ENCODE results near the gene ACOT4. TPM values are rescaled to one million over a fixed set of nuclear protein-coding genes. Genes with fewer than 3 reads are reported as not detected.
"Not testable (repeated sequence)": the region's sequence is repeated elsewhere in the genome, so short reads cannot be mapped to it uniquely, and the experiment has no call there.

Gene ACOT4
- total and polyA plus RNA-seq, 10 donors = 0.52 to 2.8 (median 1.3) TPM

DNA sequence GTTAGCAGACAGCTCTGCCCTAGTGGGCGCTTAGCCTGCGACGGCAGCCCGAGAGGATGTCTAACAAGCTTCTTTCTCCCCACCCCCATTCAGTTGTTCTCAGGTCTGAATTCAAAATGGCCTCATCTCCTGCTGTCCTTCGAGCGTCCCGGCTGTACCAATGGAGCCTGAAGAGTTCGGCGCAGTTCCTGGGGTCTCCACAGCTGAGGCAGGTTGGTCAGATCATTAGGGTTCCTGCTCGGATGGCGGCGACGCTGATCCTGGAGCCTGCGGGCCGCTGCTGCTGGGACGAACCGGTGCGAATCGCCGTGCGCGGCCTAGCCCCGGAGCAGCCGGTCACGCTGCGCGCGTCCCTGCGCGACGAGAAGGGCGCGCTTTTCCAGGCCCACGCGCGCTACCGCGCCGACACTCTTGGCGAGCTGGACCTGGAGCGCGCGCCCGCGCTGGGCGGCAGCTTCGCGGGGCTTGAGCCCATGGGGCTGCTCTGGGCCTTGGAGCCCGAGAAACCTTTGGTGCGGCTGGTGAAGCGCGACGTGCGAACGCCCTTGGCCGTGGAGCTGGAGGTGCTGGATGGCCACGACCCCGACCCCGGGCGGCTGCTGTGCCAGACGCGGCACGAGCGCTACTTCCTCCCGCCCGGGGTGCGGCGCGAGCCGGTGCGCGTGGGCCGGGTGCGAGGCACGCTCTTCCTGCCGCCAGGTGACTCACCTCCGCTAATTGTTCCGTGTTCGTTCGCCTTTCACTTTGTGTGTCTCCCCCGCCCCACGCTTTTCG, 22.3 kb upstream of the ACOT4 start, which contains the start of gene ACOT2:
Gene ACOT2, plus strand, starts transcription at position 29 of the 774 bp plus-strand sequence. Its CDS starts 28 bp downstream, at position 57.
- 0 to 9% (median 1%) methylated on average over 9 to 83 of the region's 83 CpGs for WGBS, 5 donors
- Histone ChIP-seq H3K4me3 (peak within 1 kb of the TSS; percentile 49 to 80 (median 63)), H3K36me3 (peaks cover 0 to 21% (median 2%) of the 10 kb centered on the region in 6 donors), H3K27ac (peak within 1 kb of the TSS; percentile 79 to 92 (median 86)), H3K4me1 (peaks cover 7 to 49% (median 35%) of the 10 kb centered on the region in 6 donors)
- TF ChIP-seq, protein P1, sequence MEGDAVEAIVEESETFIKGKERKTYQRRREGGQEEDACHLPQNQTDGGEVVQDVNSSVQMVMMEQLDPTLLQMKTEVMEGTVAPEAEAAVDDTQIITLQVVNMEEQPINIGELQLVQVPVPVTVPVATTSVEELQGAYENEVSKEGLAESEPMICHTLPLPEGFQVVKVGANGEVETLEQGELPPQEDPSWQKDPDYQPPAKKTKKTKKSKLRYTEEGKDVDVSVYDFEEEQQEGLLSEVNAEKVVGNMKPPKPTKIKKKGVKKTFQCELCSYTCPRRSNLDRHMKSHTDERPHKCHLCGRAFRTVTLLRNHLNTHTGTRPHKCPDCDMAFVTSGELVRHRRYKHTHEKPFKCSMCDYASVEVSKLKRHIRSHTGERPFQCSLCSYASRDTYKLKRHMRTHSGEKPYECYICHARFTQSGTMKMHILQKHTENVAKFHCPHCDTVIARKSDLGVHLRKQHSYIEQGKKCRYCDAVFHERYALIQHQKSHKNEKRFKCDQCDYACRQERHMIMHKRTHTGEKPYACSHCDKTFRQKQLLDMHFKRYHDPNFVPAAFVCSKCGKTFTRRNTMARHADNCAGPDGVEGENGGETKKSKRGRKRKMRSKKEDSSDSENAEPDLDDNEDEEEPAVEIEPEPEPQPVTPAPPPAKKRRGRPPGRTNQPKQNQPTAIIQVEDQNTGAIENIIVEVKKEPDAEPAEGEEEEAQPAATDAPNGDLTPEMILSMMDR (IDR thresholded peaks at IDR 0.05 in 8 of 11, conservative IDR thresholded peaks at IDR 0.05 in 3 of 11) = peak in 2 of 11 experiments; percentile 24 to 36
- TF ChIP-seq POLR2AphosphoS5 (IDR thresholded peaks at IDR 0.05) = peak; percentile 58 to 71 (median 70)
- DNase-seq = peak; percentile 86
- intact Hi-C loops (cut with DNase I; ENCODE audit: low total_unique reads); H3K9me3 ChIP-seq; H3K27me3 ChIP-seq (replicated peaks in 1 of 7): not testable (repeated sequence)

DNA sequence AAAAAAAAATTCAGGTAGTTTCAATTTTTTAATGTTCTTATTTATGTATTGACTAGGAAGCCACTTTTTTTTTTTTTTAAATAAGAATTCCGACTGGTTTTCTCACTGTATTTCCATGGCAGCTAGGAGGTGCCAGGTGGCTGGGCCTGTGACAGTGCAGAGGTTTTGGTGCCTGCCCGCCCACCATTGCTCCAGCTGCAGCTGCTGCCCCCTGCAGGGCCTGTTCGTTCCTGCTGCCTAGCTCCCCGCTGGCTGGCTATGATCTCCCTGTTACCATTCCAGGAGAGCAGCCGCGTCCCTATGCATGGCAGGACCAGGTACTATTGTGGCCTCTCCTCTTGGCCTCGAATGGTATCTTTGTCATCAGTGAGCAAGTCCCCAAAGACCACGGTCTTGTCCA, 20.8 kb upstream of the ACOT4 start:
- H3K27me3 ChIP-seq (replicated peaks in 1 of 7); intact Hi-C loops (cut with DNase I; ENCODE audit: low total_unique reads); H3K9me3 ChIP-seq; H3K27ac ChIP-seq: not testable (repeated sequence)
- 10 to 53% (median 33%) methylated on average over 2 to 8 of the region's 8 CpGs for WGBS, 5 donors
- Histone ChIP-seq H3K4me1 (peaks cover 7 to 49% (median 35%) of the 10 kb centered on the region in 6 donors), H3K4me3 (peak overlapping the region in 1 of 8 donors; percentile 80), H3K36me3 (peaks cover 0 to 22% (median 2%) of the 10 kb centered on the region in 6 donors)
- peak; percentile 77 for DNase-seq
- TF ChIP-seq, protein P1 (IDR thresholded peaks at IDR 0.05 in 8 of 11, conservative IDR thresholded peaks at IDR 0.05 in 3 of 11) = peak in 10 of 11 experiments; percentile 28 to 82 (median 62)

DNA sequence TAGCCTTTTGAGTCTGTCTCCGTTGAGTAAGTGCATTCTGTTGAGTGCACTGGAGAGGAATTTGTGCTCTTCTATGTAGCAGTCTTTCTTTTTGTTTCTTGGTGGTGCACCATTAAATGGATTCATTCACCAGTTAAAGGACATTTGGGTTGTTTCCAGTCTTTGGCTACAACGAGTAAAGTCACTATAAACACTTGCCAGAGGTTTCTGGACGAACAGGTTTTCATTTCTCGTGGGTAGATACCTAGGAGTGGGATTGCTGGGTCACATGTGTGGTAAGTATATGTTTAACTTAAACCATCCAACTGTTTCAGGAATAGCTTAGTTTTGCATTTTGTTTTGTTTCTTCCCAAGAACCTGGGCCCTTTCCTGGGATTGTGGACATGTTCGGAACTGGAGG, 18.6 kb upstream of the ACOT4 start:
- H3K9me3 ChIP-seq; H3K27me3 ChIP-seq (replicated peaks in 1 of 7); DNase-seq; H3K27ac ChIP-seq; H3K4me3 ChIP-seq; intact Hi-C loops (cut with DNase I; ENCODE audit: low total_unique reads): not testable (repeated sequence)
- peaks cover 0 to 34% (median 4%) of the 10 kb centered on the region in 6 donors for H3K36me3 ChIP-seq
- peaks cover 5 to 31% (median 23%) of the 10 kb centered on the region in 6 donors for H3K4me1 ChIP-seq
- WGBS, 5 donors = 82 to 93% (median 91%) methylated on average over 5 of the region's 5 CpGs

DNA sequence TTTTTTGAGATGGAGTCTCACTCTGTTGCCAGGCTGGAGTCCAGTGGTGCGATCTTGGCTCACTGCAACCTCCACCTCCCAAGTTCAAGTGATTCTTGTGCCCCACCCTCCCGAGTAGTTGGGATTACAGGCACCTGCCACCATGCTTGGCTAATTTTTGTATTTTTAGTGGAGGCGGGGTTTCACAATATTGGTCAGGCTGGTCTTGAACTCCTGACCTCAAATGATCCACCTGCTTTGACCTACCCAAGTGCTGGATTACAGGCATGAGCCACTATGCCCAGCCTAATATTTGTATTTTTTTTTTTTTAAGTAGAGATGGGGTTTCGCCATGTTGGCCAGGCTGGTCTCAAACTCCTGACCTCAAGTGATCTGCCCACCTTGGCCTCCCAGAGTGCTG, 17.9 kb upstream of the ACOT4 start:
- H3K27ac ChIP-seq; DNase-seq; H3K9me3 ChIP-seq; intact Hi-C loops (cut with DNase I; ENCODE audit: low total_unique reads); H3K4me3 ChIP-seq; H3K27me3 ChIP-seq (replicated peaks in 1 of 7): not testable (repeated sequence)
- WGBS, 5 donors = 84 to 95% (median 89%) methylated on average over 4 of the region's 4 CpGs
- Histone ChIP-seq H3K4me1 (peaks cover 0 to 24% (median 16%) of the 10 kb centered on the region in 6 donors), H3K36me3 (peaks cover 0 to 41% (median 8%) of the 10 kb centered on the region in 6 donors)

DNA sequence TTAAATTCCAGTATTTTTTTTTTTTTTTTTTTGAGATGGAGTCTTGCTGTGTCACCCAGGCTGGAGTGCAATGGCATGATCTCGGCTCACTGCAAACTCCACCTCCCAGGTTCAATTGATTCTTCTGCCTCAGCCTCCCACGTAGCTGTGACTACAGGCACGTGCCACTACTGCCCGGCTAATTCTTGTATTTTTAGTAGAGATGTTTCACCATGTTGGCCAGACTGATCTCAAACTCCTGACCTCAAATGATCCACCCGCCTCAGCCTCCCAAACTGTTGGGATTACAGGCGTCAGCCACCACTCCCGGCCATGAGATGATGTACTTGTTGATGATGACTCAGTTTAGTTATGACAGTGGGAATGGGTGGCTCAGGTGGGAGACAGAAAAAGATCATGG, 17.4 kb upstream of the ACOT4 start:
- Histone ChIP-seq H3K36me3 (peaks cover 0 to 46% (median 8%) of the 10 kb centered on the region in 6 donors), H3K4me1 (peaks cover 0 to 20% (median 12%) of the 10 kb centered on the region in 6 donors)
- WGBS, 5 donors = 93 to 96% (median 95%) methylated on average over 7 of the region's 7 CpGs
- H3K27me3 ChIP-seq (replicated peaks in 1 of 7); H3K27ac ChIP-seq; H3K4me3 ChIP-seq; H3K9me3 ChIP-seq; DNase-seq; intact Hi-C loops (cut with DNase I; ENCODE audit: low total_unique reads): not testable (repeated sequence)
